OCI-LY7 (cell line): ENCODE results near the gene SCN1A. TPM values are rescaled to one million over a fixed set of nuclear protein-coding genes. Genes with fewer than 3 reads are reported as not detected.

ENCODE experiments used
- BruUV-seq: library from RNA; stranded (reverse); fragments of 400-500 nt; replicated peaks from 2 replicates; lab custom pipeline; 2021; lab: Mats Ljungman, UMichigan
- CTCF ChIA-PET: fragments of 300-600 bp; sonication (Branson Sonifier 250); formaldehyde crosslinking; loops from one replicate; lab custom pipeline; 2022; ENCODE audit warnings: antibody characterized with exemption; ENCODE audit not compliant: unreplicated experiment; lab: Charles Lee
- POLR2A ChIA-PET: fragments of 300-600 bp; sonication (Branson Sonifier 250); formaldehyde crosslinking; loops from one replicate; lab custom pipeline; 2022; ENCODE audit warnings: antibody characterized with exemption; lab: Charles Lee
- DNase-seq: peaks from one replicate; pipeline ENCODE4 v3.0.0-alpha.2; 2015; ENCODE audit warnings: low spot score
- H2AFZ ChIP-seq: fragments of 200-600 bp; sonication (generic), shearing (Covaris generic); 2 replicates; pipeline ENCODE4 v1.6.1; 2014; ENCODE audit warnings: mild to moderate bottlenecking, antibody characterized with exemption, low read length, moderate library complexity
- H3K27ac ChIP-seq: fragments of 200-600 bp; sonication (generic); 2 replicates; pipeline ENCODE4 v1.5.1; 2014; ENCODE audit warnings: mixed run types, low read depth, mild to moderate bottlenecking, moderate library complexity, low read length, inconsistent platforms; ENCODE audit not compliant: poor library complexity, severe bottlenecking
- H3K36me3 ChIP-seq: fragments of 200-600 bp; sonication (generic); 2 replicates; pipeline ENCODE4 v1.6.1; 2014; ENCODE audit warnings: mild to moderate bottlenecking, antibody characterized with exemption, low read length, moderate library complexity, mixed read lengths; ENCODE audit not compliant: insufficient read depth
- H3K4me1 ChIP-seq: fragments of 200-600 bp; sonication (generic); 2 replicates; pipeline ENCODE4 v1.5.1; 2014; ENCODE audit warnings: mild to moderate bottlenecking, low read length; ENCODE audit not compliant: insufficient read depth, poor library complexity, severe bottlenecking
- H3K4me2 ChIP-seq: fragments of 200-600 bp; sonication (generic); 2 replicates; pipeline ENCODE4 v1.6.1; 2014; ENCODE audit warnings: mild to moderate bottlenecking, low read length
- H3K4me3 ChIP-seq: fragments of 200-600 bp; sonication (generic); 2 replicates; pipeline ENCODE4 v1.5.1; 2014; ENCODE audit warnings: mild to moderate bottlenecking, low read depth, low read length; ENCODE audit not compliant: poor library complexity, severe bottlenecking
- H3K79me2 ChIP-seq: fragments of 200-600 bp; sonication (generic); 2 replicates; pipeline ENCODE4 v1.6.1; 2016; ENCODE audit warnings: low read depth, mild to moderate bottlenecking, low read length, moderate library complexity, mixed read lengths; ENCODE audit not compliant: insufficient read depth
- H3K9me2 ChIP-seq: fragments of 200-600 bp; sonication (generic); 2 replicates; pipeline ENCODE4 v1.6.1; 2016; ENCODE audit warnings: mild to moderate bottlenecking, low read length, mixed read lengths; ENCODE audit not compliant: insufficient read depth
- H3K9me3 ChIP-seq: fragments of 200-600 bp; sonication (generic); 2 replicates; pipeline ENCODE4 v1.6.1; 2014; ENCODE audit warnings: mild to moderate bottlenecking, mixed run types, low read length, mixed read lengths
- H4K20me1 ChIP-seq: fragments of 200-600 bp; sonication (generic); 2 replicates; pipeline ENCODE4 v1.6.1; 2014; ENCODE audit warnings: mild to moderate bottlenecking, antibody characterized with exemption, low read length, moderate library complexity, mixed read lengths; ENCODE audit not compliant: insufficient read depth
- CTCF ChIP-seq: fragments of 200-600 bp; sonication (generic); conservative IDR thresholded peaks from 2 replicates; pipeline ENCODE4 v1.5.1; 2014; ENCODE audit warnings: mild to moderate bottlenecking, antibody characterized with exemption, low read length, moderate library complexity, mixed read lengths
- EZH2phosphoT487 ChIP-seq: fragments of 200-600 bp; sonication (generic); IDR thresholded peaks from 2 replicates; pipeline ENCODE4 v1.6.1; 2018; ENCODE audit warnings: low read depth, borderline replicate concordance, mild to moderate bottlenecking, mixed run types, antibody characterized with exemption, low read length, moderate library complexity, mixed read lengths
- intact Hi-C: fragments of 100-400 bp; cut with micrococcal nuclease; formaldehyde crosslinking; loops from one replicate; pipeline ENCODE4 v1.10.0; 2022; ENCODE audit not compliant: unreplicated experiment
- total RNA-seq, 2 experiments: library from RNA; depleted of rRNA in 1 of 2; stranded (reverse); fragments of >200 nt in 1 of 2; shearing (Covaris generic) in 1 of 2; gene quantifications; 2 replicates each; pipeline ENCODE4 v1.2.3, GENCODE V29; 2014 to 2022

Gene SCN1A
- total RNA-seq, 2 experiments from 2014 or later, result not detected

GRCh38 chr2:166125557-166125956 lies 2.3 kb downstream of the SCN1A start:
- DNase-seq, result no peak
- Histone ChIP-seq H4K20me1 (no peaks in the 10 kb centered on the region), H3K4me3 (no peak overlapping the region), H3K9me3 (no peaks in the 10 kb centered on the region), H3K36me3 (no peaks in the 10 kb centered on the region), H3K79me2 (no peaks in the 10 kb centered on the region), H2AFZ (no peak overlapping the region), H3K4me1 (no peaks in the 10 kb centered on the region), H3K9me2 (no peaks in the 10 kb centered on the region), H3K27ac (no peak overlapping the region), H3K4me2 (no peak overlapping the region)
- ChIA-PET CTCF (no interaction called here), POLR2A (interaction anchor here (0.8 kb wide), 1 partner anchor 219 kb away, joined by 3 read pairs; no protein-coding TSS in a partner anchor)
- no TSS peak for BruUV-seq
- intact Hi-C loops, result no loop called here
- TF ChIP-seq EZH2phosphoT487 (no peak), CTCF (no peak)

- Histone ChIP-seq H3K4me2 (no peak overlapping the region), H2AFZ (no peak overlapping the region), H4K20me1 (no peaks in the 10 kb centered on the region), H3K27ac (no peak overlapping the region), H3K36me3 (no peaks in the 10 kb centered on the region), H3K79me2 (no peaks in the 10 kb centered on the region), H3K9me2 (no peaks in the 10 kb centered on the region), H3K9me3 (no peaks in the 10 kb centered on the region), H3K4me3 (no peak overlapping the region), H3K4me1 (no peaks in the 10 kb centered on the region)
- no TSS peak for BruUV-seq
- POLR2A ChIA-PET, result no interaction called here
- DNase-seq, result no peak
- TF ChIP-seq CTCF, result no peak
- no peak for TF ChIP-seq EZH2phosphoT487
- intact Hi-C loops, result no loop called here
- CTCF ChIA-PET, result no interaction called here
Observed at GRCh38 chr2:166118180-166118579, 9.6 kb downstream of the SCN1A start.

- no peak overlapping the region for H3K4me3 ChIP-seq
- no peak for DNase-seq
- H3K79me2 ChIP-seq, result no peaks in the 10 kb centered on the region
- no peaks in the 10 kb centered on the region for H3K9me3 ChIP-seq
- CTCF ChIA-PET, result no interaction called here
- no peaks in the 10 kb centered on the region for H3K4me1 ChIP-seq
- H3K36me3 ChIP-seq, result no peaks in the 10 kb centered on the region
- H3K9me2 ChIP-seq, result no peaks in the 10 kb centered on the region
- no peaks in the 10 kb centered on the region for H4K20me1 ChIP-seq
- H3K27ac ChIP-seq, result no peak overlapping the region
- H3K4me2 ChIP-seq, result no peak overlapping the region
- BruUV-seq, result no TSS peak
- POLR2A ChIA-PET, result interaction anchor here (0.5 to 0.6 kb wide), 3 partner anchors 64 to 812 kb away, joined by 3 to 4 read pairs (median 3); no protein-coding TSS in a partner anchor
- TF ChIP-seq EZH2phosphoT487 (no peak), CTCF (no peak)
- H2AFZ ChIP-seq, result no peak overlapping the region
- intact Hi-C loops, result no loop called here
Observed at GRCh38 chr2:166117491-166117890, 10.3 kb downstream of the SCN1A start.
